HepG2 (cell line): ENCODE measurements around the gene PMVK. TPM values are rescaled to one million over a fixed set of nuclear protein-coding genes. Genes with fewer than 3 reads are reported as not detected.
A peak's percentile ranks its signal among the peaks of the same experiment; 100 is the strongest.

ENCODE experiments used
- AKAP8 ChIP-seq: sonication (generic); formaldehyde crosslinking; IDR thresholded peaks from 2 replicates; pipeline ENCODE4 v1.5.1; 2020; ENCODE audit warnings: mild to moderate bottlenecking, missing genetic modification reagents
- CBX2 ChIP-seq, 2 experiments: fragments of 200-600 bp in 1 of 2; sonication (generic); formaldehyde crosslinking in 1 of 2; IDR thresholded peaks; 2 replicates each; pipeline versions ENCODE4 v1.7.0 to v1.8.1; 2018 to 2022; ENCODE audit warnings: low read depth in 2 of 2, low read length in 1 of 2, mild to moderate bottlenecking in 1 of 2, missing genetic modification reagents in 1 of 2
- CENPT ChIP-seq: sonication (generic); formaldehyde crosslinking; IDR thresholded peaks from 2 replicates; pipeline ENCODE4 v1.8.0; 2022; ENCODE audit warnings: low read depth, mild to moderate bottlenecking, moderate library complexity, missing genetic modification reagents
- FOXP1 ChIP-seq, 2 experiments: fragments of 450-650 bp in 1 of 2; IDR thresholded peaks; 2 replicates each; pipeline ENCODE4 v1.6.1; 2017 to 2018; ENCODE audit warnings: antibody characterized with exemption in 1 of 2
- HNF4A ChIP-seq: sonication (generic); formaldehyde crosslinking; IDR thresholded peaks from 2 replicates; pipeline ENCODE4 v1.4.0; 2020; ENCODE audit warnings: missing genetic modification reagents
- HOXA3 ChIP-seq: sonication (generic); formaldehyde crosslinking; IDR thresholded peaks from 2 replicates; pipeline ENCODE4 v1.5.0; 2020; ENCODE audit warnings: missing genetic modification reagents
- ISX ChIP-seq: sonication (generic); formaldehyde crosslinking; conservative IDR thresholded peaks from 2 replicates; pipeline ENCODE4 v1.5.0; 2020; ENCODE audit warnings: missing genetic modification reagents
- MED1 ChIP-seq: sonication (generic); formaldehyde crosslinking; IDR thresholded peaks from 2 replicates; pipeline ENCODE4 v1.4.0; 2020; ENCODE audit warnings: missing genetic modification reagents
- NFE2L2 ChIP-seq: fragments of 150-350 bp; IDR thresholded peaks from 2 replicates; pipeline ENCODE4 v1.6.1; 2014; ENCODE audit warnings: low read length
- NR2F6 ChIP-seq, 2 experiments: IDR thresholded peaks; 2 replicates each; pipeline ENCODE4 v1.6.1; 2016; ENCODE audit warnings: antibody characterized with exemption in 1 of 2, mild to moderate bottlenecking in 1 of 2
- RFXANK ChIP-seq: IDR thresholded peaks from 2 replicates; pipeline ENCODE4 v1.6.1; 2016
- RXRB ChIP-seq: IDR thresholded peaks from 2 replicates; pipeline ENCODE4 v1.6.1; 2016; ENCODE audit warnings: borderline replicate concordance, missing genetic modification reagents, missing compliant biosample characterization
- SKI ChIP-seq: fragments of 450-650 bp; IDR thresholded peaks from one replicate; pipeline ENCODE4 v1.6.1; 2018; ENCODE audit warnings: mild to moderate bottlenecking; ENCODE audit not compliant: partially characterized antibody
- SP1 ChIP-seq, 2 experiments: fragments of 450-650 bp in 1 of 2; sonication (generic) in 1 of 2; formaldehyde crosslinking in 1 of 2; IDR thresholded peaks; 2 replicates each; pipeline versions ENCODE4 v1.4.0 to v1.6.1; 2016 to 2020; ENCODE audit warnings: missing genetic modification reagents in 1 of 2
- TSC22D2 ChIP-seq: sonication (generic); formaldehyde crosslinking; IDR thresholded peaks from 2 replicates; pipeline ENCODE4 v1.5.1; 2020; ENCODE audit warnings: missing genetic modification reagents, mild to moderate bottlenecking, borderline replicate concordance
- ZNF18 ChIP-seq: sonication (generic); formaldehyde crosslinking; IDR thresholded peaks from 2 replicates; pipeline ENCODE4 v1.8.0; 2022; ENCODE audit warnings: mild to moderate bottlenecking, missing genetic modification reagents; ENCODE audit not compliant: insufficient replicate concordance
- ZNF260 ChIP-seq: sonication (generic); formaldehyde crosslinking; IDR thresholded peaks from 2 replicates; pipeline ENCODE4 v1.4.0; 2020; ENCODE audit warnings: missing genetic modification reagents, low read depth, mild to moderate bottlenecking, borderline replicate concordance
- ZNF556 ChIP-seq: sonication (generic); formaldehyde crosslinking; IDR thresholded peaks from 2 replicates; pipeline ENCODE4 v1.4.0; 2020; ENCODE audit warnings: mild to moderate bottlenecking, missing genetic modification reagents, borderline replicate concordance
- ZNF597 ChIP-seq: sonication (generic); formaldehyde crosslinking; IDR thresholded peaks from 2 replicates; pipeline ENCODE4 v1.5.0; 2020; ENCODE audit warnings: missing genetic modification reagents
- ZNF678 ChIP-seq: sonication (generic); formaldehyde crosslinking; IDR thresholded peaks from 2 replicates; pipeline ENCODE4 v1.4.0; 2020; ENCODE audit warnings: mild to moderate bottlenecking, missing genetic modification reagents
- ZNF709 ChIP-seq: sonication (generic); formaldehyde crosslinking; IDR thresholded peaks from 2 replicates; pipeline ENCODE4 v1.5.0; 2020; ENCODE audit warnings: mild to moderate bottlenecking, missing genetic modification reagents
- ZNF713 ChIP-seq: sonication (generic); formaldehyde crosslinking; IDR thresholded peaks from 2 replicates; pipeline ENCODE4 v1.4.0; 2020; ENCODE audit warnings: mild to moderate bottlenecking, missing genetic modification reagents
- ZNF772 ChIP-seq: sonication (generic); formaldehyde crosslinking; IDR thresholded peaks from 2 replicates; pipeline ENCODE4 v1.5.0; 2020; ENCODE audit warnings: mild to moderate bottlenecking, missing genetic modification reagents
- ZNF775 ChIP-seq: sonication (generic); formaldehyde crosslinking; IDR thresholded peaks from 2 replicates; pipeline ENCODE4 v1.4.0; 2020; ENCODE audit warnings: missing genetic modification reagents, mild to moderate bottlenecking, moderate library complexity, borderline replicate concordance
- ZNF792 ChIP-seq: IDR thresholded peaks from 2 replicates; pipeline ENCODE4 v1.6.1; 2016
- polyA plus RNA-seq, 8 experiments: library from polyadenylated mRNA; depleted of rRNA in 3 of 8; stranded (reverse) in 7 of 8; unstranded in 1 of 8; fragments of >200 nt; fragmentation: Illumina TruSeq in 4 of 8; extraction: Trizol in 4 of 8; gene quantifications; 2 replicates each; pipeline versions ENCODE4 v1.2.1 to v1.2.3, GENCODE V29; 2011 to 2016; ENCODE audit warnings: low read depth in 4 of 8, missing spikeins in 1 of 8, mixed read lengths in 1 of 8; ENCODE audit not compliant: insufficient read depth in 1 of 8
- total RNA-seq, 5 experiments: library from RNA; depleted of rRNA; stranded (reverse); fragments of >200 nt; fragmentation: Illumina TruSeq; extraction: Trizol; gene quantifications; 2 replicates each; pipeline ENCODE4 v1.2.3, GENCODE V29; 2016; ENCODE audit warnings: low read depth in 1 of 5
- TF ChIP-seq, protein P1 (sequence below): sonication (generic); formaldehyde crosslinking; IDR thresholded peaks from 2 replicates; pipeline ENCODE4 v1.8.1; 2023; ENCODE audit warnings: mild to moderate bottlenecking, inconsistent platforms, moderate library complexity, missing genetic modification reagents, borderline replicate concordance
- TF ChIP-seq, protein P2 (sequence below): sonication (generic); formaldehyde crosslinking; IDR thresholded peaks from 2 replicates; pipeline ENCODE4 v1.4.0; 2020; ENCODE audit warnings: mild to moderate bottlenecking, low read depth, missing genetic modification reagents

PMVK gene
- total and polyA plus RNA-seq, 2 of the 13 experiments (the other 11 are each of a cell fraction or from before 2014, with no cell fraction given) = 3.9 to 12.6 TPM

GRCh38 chr1:154973344-154974101 is 37.0 kb upstream of the PMVK start (continued):
- TF ChIP-seq TSC22D2 = no peak
- TF ChIP-seq AKAP8 (CRISPR knock-in tag) = no peak
- no peak for TF ChIP-seq ZNF772 (CRISPR knock-in tag)
- TF ChIP-seq ZNF792 (CRISPR knock-in tag) = no peak
- TF ChIP-seq SKI = peak; percentile 26
- TF ChIP-seq ZNF18 (CRISPR knock-in tag) = no peak
- no peak for TF ChIP-seq CBX2 (IDR thresholded peaks at IDR 0.05; ENCODE audit: low read depth, low read length)
- no peak for TF ChIP-seq CBX2 (CRISPR knock-in tag; IDR thresholded peaks at IDR 0.05; ENCODE audit: low read depth)
- TF ChIP-seq SP1 (IDR thresholded peaks at IDR 0.05) = no peak
- TF ChIP-seq SP1 (CRISPR knock-in tag; IDR thresholded peaks at IDR 0.05) = peak; percentile 72
- no peak for TF ChIP-seq ZNF713 (CRISPR knock-in tag)
- peak; percentile 84 for TF ChIP-seq HNF4A
- peak; percentile 57; the same call in 1 of the 2 replicates for TF ChIP-seq MED1
- 0 out of 2 replicates have a peak, but pooled peaks have one; percentile 40 for TF ChIP-seq ZNF709 (CRISPR knock-in tag)
- no peak for TF ChIP-seq ZNF678 (CRISPR knock-in tag)
- TF ChIP-seq ISX (CRISPR knock-in tag) = no peak
- no peak for TF ChIP-seq ZNF597 (CRISPR knock-in tag)
- TF ChIP-seq NFE2L2 = no peak
- no peak for TF ChIP-seq ZNF556 (CRISPR knock-in tag)
- TF ChIP-seq CENPT (CRISPR knock-in tag) = no peak
- TF ChIP-seq NR2F6 (IDR thresholded peaks at IDR 0.05) = no peak
- peak; percentile 58 for TF ChIP-seq NR2F6 (CRISPR knock-in tag; IDR thresholded peaks at IDR 0.05)
- TF ChIP-seq ZNF775 (CRISPR knock-in tag) = no peak
- TF ChIP-seq FOXP1 (IDR thresholded peaks at IDR 0.05) = no peak
- peak; percentile 8; the same call in 1 of the 2 replicates for TF ChIP-seq FOXP1 (CRISPR knock-in tag; IDR thresholded peaks at IDR 0.05)
- TF ChIP-seq, protein P1, sequence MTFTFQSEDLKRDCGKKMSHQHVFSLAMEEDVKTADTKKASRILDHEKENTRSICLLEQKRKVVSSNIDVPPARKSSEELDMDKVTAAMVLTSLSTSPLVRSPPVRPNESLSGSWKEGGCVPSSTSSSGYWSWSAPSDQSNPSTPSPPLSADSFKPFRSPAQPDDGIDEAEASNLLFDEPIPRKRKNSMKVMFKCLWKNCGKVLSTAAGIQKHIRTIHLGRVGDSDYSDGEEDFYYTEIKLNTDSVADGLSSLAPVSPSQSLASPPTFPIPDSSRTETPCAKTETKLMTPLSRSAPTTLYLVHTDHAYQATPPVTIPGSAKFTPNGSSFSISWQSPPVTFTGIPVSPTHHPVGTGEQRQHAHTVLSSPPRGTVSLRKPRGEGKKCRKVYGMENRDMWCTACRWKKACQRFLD (CRISPR knock-in tag) = no peak
- TF ChIP-seq RFXANK = no peak
- TF ChIP-seq, protein P2, sequence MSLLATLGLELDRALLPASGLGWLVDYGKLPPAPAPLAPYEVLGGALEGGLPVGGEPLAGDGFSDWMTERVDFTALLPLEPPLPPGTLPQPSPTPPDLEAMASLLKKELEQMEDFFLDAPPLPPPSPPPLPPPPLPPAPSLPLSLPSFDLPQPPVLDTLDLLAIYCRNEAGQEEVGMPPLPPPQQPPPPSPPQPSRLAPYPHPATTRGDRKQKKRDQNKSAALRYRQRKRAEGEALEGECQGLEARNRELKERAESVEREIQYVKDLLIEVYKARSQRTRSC (CRISPR knock-in tag) = no peak
- peak; percentile 83 for TF ChIP-seq RXRB (CRISPR knock-in tag)
- no peak for TF ChIP-seq ZNF260
- TF ChIP-seq HOXA3 (CRISPR knock-in tag) = no peak; the same call in 1 of the 2 replicates
